ENCODE measurements around the gene STX18. TPM values are rescaled to one million over a fixed set of nuclear protein-coding genes. Genes with fewer than 3 reads are reported as not detected.

Gene STX18
- total RNA-seq, 1 experiment from 2014 or later = 36.5 TPM

DNA sequence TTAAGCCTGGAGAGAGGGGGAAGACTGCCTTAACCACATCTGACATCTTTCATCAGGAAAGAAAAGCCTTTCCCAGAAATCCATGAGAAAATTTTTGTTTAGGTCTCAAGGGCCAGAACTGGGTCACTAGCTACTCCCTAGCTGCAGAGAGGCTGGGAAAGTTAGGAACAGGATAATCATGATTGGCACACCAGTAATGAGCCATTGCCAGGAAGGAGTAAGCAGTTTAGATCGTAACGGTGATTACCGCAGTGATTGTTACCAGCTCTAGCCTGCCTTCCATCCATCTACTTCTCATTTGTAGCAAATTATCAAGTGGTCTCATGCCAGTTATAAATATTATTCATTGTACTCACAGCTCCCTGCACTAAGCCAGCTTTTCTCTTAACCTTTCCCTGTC, 22.7 kb upstream of the STX18 start:
- Mint-ChIP-seq H3K4me1 (ENCODE audit: low read depth, unreplicated experiment) (no peaks in the 10 kb centered on the region), H3K27me3 (ENCODE audit: insufficient read depth, unreplicated experiment) (no peaks in the 10 kb centered on the region), H3K27ac (ENCODE audit: unreplicated experiment) (no peak overlapping the region), H3K4me3 (ENCODE audit: unreplicated experiment) (no peak overlapping the region), H3K9me3 (ENCODE audit: unreplicated experiment) (peaks cover 3% of the 10 kb centered on the region), H3K36me3 (ENCODE audit: insufficient read depth, unreplicated experiment) (peaks cover 7% of the 10 kb centered on the region)
- POLR2A ChIA-PET = no interaction called here
- CTCF ChIA-PET = no interaction called here
- intact Hi-C loops (cut with micrococcal nuclease; ENCODE audit: unreplicated experiment) = no loop called here
- Histone ChIP-seq H3K9me3 (no peaks in the 10 kb centered on the region), H3K27me3 (replicated peaks; ENCODE audit: control insufficient read depth, insufficient read depth, low read length) (no peaks in the 10 kb centered on the region), H3K36me3 (ENCODE audit: control insufficient read depth, insufficient read depth, low read length) (no peaks in the 10 kb centered on the region), H3K4me1 (no peaks in the 10 kb centered on the region), H3K4me3 (ENCODE audit: low read depth, low read length) (no peak overlapping the region)
- DNase-seq = no peak
- BruUV-seq (replicated peaks) = no TSS peak
- TF ChIP-seq CTCF (IDR thresholded peaks at IDR 0.05; ENCODE audit: insufficient read depth in 1 of 2, low read depth in 1 of 2, low read length in 1 of 2, severe bottlenecking in 1 of 2, unreplicated experiment in 1 of 2) = no peak

- Histone ChIP-seq H3K36me3 (ENCODE audit: control insufficient read depth, insufficient read depth, low read length) (no peaks in the 10 kb centered on the region), H3K9me3 (no peaks in the 10 kb centered on the region), H3K27me3 (replicated peaks; ENCODE audit: control insufficient read depth, insufficient read depth, low read length) (no peaks in the 10 kb centered on the region), H3K4me1 (peaks cover 11% of the 10 kb centered on the region), H3K4me3 (ENCODE audit: low read depth, low read length) (no peak overlapping the region)
- ChIA-PET POLR2A (no interaction called here), CTCF (no interaction called here)
- Mint-ChIP-seq H3K27ac (ENCODE audit: unreplicated experiment) (no peak overlapping the region), H3K4me1 (ENCODE audit: low read depth, unreplicated experiment) (peaks cover 7% of the 10 kb centered on the region), H3K36me3 (ENCODE audit: insufficient read depth, unreplicated experiment) (peaks cover 7% of the 10 kb centered on the region), H3K4me3 (ENCODE audit: unreplicated experiment) (no peak overlapping the region), H3K9me3 (ENCODE audit: unreplicated experiment) (no peaks in the 10 kb centered on the region), H3K27me3 (ENCODE audit: insufficient read depth, unreplicated experiment) (no peaks in the 10 kb centered on the region)
- intact Hi-C loops (cut with micrococcal nuclease; ENCODE audit: unreplicated experiment) = no loop called here
- TF ChIP-seq CTCF (IDR thresholded peaks at IDR 0.05; ENCODE audit: insufficient read depth in 1 of 2, low read depth in 1 of 2, low read length in 1 of 2, severe bottlenecking in 1 of 2, unreplicated experiment in 1 of 2) = no peak
- no peak for DNase-seq
- BruUV-seq (replicated peaks) = no TSS peak
Measured at GRCh38 chr4:4560642-4561041, 18.8 kb upstream of the STX18 start.

DNA sequence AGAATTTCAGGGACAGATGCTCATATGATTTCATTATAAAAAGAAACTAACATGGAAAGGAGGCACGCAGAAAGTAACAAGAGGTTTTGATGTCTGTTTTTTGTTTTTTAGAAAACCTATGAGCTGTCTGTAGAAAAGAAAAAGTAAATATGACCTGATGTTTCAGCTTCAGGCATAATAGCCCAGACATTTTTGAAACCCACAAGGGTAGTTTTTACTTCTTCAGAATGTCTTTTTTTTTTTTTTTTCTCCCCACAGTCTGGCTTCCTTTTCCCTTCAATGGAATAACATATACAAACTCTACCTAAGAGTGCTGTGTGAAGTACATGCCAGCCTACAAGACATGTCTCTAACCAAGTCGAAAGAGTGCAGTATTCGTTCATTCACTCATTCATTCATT, 18.3 kb upstream of the STX18 start:
- no peak overlapping the region for H3K4me3 Mint-ChIP-seq (ENCODE audit: unreplicated experiment)
- POLR2A ChIA-PET = no interaction called here
- H3K9me3 Mint-ChIP-seq (ENCODE audit: unreplicated experiment) = no peaks in the 10 kb centered on the region
- peaks cover 11% of the 10 kb centered on the region for H3K36me3 Mint-ChIP-seq (ENCODE audit: insufficient read depth, unreplicated experiment)
- no peak for TF ChIP-seq CTCF (IDR thresholded peaks at IDR 0.05; ENCODE audit: insufficient read depth in 1 of 2, low read depth in 1 of 2, low read length in 1 of 2, severe bottlenecking in 1 of 2, unreplicated experiment in 1 of 2)
- Histone ChIP-seq H3K27me3 (replicated peaks; ENCODE audit: control insufficient read depth, insufficient read depth, low read length) (no peaks in the 10 kb centered on the region), H3K36me3 (ENCODE audit: control insufficient read depth, insufficient read depth, low read length) (no peaks in the 10 kb centered on the region), H3K4me1 (peaks cover 16% of the 10 kb centered on the region), H3K4me3 (ENCODE audit: low read depth, low read length) (no peak overlapping the region), H3K9me3 (no peaks in the 10 kb centered on the region)
- intact Hi-C loops (cut with micrococcal nuclease; ENCODE audit: unreplicated experiment) = no loop called here
- H3K4me1 Mint-ChIP-seq (ENCODE audit: low read depth, unreplicated experiment) = peaks cover 12% of the 10 kb centered on the region
- no peaks in the 10 kb centered on the region for H3K27me3 Mint-ChIP-seq (ENCODE audit: insufficient read depth, unreplicated experiment)
- H3K27ac Mint-ChIP-seq (ENCODE audit: unreplicated experiment) = no peak overlapping the region
- no TSS peak for BruUV-seq (replicated peaks)
- CTCF ChIA-PET = no interaction called here
- no peak for DNase-seq
